ENCODE measurements around the gene HSBP1. TPM values are rescaled to one million over a fixed set of nuclear protein-coding genes. Genes with fewer than 3 reads are reported as not detected.
A peak's percentile ranks its signal among the peaks of the same experiment; 100 is the strongest.

The HSBP1 gene
- total and polyA plus RNA-seq, 2 of the 13 experiments (the other 11 are each of a cell fraction or from before 2014, with no cell fraction given): 249 to 292 TPM

DNA sequence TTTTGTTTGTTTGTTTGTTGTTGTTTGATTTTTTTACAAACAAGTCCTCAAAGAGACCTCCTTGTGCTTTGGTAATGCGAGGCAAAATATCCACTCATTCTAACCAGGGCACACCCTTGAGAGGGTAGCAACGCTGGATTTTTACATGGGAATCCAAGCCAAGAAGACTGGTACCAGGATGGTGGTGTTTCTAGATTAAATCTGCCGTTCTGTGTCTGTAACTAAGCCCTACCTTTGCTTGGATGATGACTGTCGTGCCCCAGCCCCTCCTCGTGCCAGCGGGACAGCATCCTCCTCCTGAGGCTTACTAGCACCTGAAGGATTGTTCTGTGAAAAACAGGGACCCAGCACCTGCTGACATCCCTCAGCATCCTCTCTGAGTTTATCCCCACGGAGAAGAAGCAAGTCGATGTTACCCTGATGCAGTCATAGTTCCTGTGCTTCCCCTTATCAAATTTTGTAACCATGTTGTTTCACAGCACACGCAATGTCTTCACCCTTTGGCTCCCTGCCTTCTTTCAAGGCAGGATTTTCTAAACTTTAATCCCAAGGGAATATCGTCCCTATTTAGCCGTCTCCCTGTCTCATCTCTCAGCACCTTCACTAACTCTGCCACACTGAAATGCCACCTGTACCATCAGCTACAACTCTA is 5.1 kb upstream of the HSBP1 start (continued):
- TF ChIP-seq, protein P1, sequence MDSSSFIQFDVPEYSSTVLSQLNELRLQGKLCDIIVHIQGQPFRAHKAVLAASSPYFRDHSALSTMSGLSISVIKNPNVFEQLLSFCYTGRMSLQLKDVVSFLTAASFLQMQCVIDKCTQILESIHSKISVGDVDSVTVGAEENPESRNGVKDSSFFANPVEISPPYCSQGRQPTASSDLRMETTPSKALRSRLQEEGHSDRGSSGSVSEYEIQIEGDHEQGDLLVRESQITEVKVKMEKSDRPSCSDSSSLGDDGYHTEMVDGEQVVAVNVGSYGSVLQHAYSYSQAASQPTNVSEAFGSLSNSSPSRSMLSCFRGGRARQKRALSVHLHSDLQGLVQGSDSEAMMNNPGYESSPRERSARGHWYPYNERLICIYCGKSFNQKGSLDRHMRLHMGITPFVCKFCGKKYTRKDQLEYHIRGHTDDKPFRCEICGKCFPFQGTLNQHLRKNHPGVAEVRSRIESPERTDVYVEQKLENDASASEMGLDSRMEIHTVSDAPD (CRISPR knock-in tag; IDR thresholded peaks at IDR 0.05): no peak

DNA sequence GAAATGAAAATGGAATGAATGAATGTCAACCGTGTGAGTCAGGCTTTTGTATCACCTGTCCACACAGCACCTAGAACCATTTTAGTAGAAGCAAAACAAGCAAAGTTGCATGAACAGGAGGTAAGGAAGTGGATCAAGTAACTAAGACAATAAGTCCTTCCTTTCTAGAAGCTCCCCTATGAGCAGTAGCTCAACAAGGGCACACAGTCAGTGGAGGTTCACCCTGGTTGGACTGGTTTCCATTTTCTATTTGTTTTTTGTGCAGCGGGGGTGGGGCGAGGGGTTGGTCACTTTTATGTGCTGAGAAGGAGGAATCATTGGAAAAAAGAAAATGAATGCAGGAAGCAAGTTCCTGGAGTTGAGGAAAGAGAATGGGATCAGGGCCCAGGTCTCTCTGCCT is 4.0 kb upstream of the HSBP1 start:
- CTCF ChIA-PET (ENCODE audit: low intra/inter-chr PET ratio, low total read pairs): no interaction called here
- ATAC-seq (no peak), FAIRE-seq (no peak), DNase-seq (ENCODE audit: low spot score) (no peak)
- no peaks in the 10 kb centered on the region for H3K36me3 ChIP-seq (replicated peaks in 1 of 2; ENCODE audit: control insufficient read depth in 1 of 2, insufficient read depth in 2 of 2, low read length in 2 of 2)
- POLR2A ChIA-PET: no interaction called here
- H3K4me2 ChIP-seq (ENCODE audit: low read depth, low read length): peak overlapping the region; percentile 30; the same call in 1 of the 2 replicates
- H3K27me3 ChIP-seq (ENCODE audit: control insufficient read depth in 1 of 2, insufficient read depth in 2 of 2, low read length in 2 of 2): peaks cover 0 to 13% of the 10 kb centered on the region in 2 experiments; a peak in 2 of 5 replicates
- no peak overlapping the region for H2AFZ ChIP-seq (ENCODE audit: low read length)
- H3K27ac ChIP-seq (ENCODE audit: extremely low read length, insufficient read depth, low read length): no peak overlapping the region
- WGBS (ENCODE audit: low lambda C conversion rate): 13% methylated on average over 3 of the region's 3 CpGs
- H3K9me3 ChIP-seq (ENCODE audit: low read length): no peaks in the 10 kb centered on the region
- peaks cover 19% of the 10 kb centered on the region for H3K4me1 ChIP-seq (ENCODE audit: insufficient read depth, low read length)
- H3K9ac ChIP-seq (ENCODE audit: insufficient read depth, low read depth, low read length): no peak overlapping the region
- peaks cover 7% of the 10 kb centered on the region for H3K79me2 ChIP-seq (ENCODE audit: insufficient read depth, low read length)
- BruUV-seq (replicated peaks): no TSS peak
- no peaks in the 10 kb centered on the region for H4K20me1 ChIP-seq (ENCODE audit: insufficient read depth, low read length)
- intact Hi-C loops (cut with micrococcal nuclease; ENCODE audit: unreplicated experiment): no loop called here
- in situ Hi-C loops (cut with HindIII; ENCODE audit: extremely low pct_ligation_motif_present, low pct_unique_long_range_greater_than_20kb): no loop called here
- no peak overlapping the region for H3K4me3 ChIP-seq (replicated peaks in 1 of 3; ENCODE audit: insufficient read depth in 1 of 3, low read depth in 2 of 3, low read length in 3 of 3)
- no peak for TF ChIP-seq ZNF768 (CRISPR knock-in tag; IDR thresholded peaks at IDR 0.05)
- no peak for TF ChIP-seq ZBTB14 (CRISPR knock-in tag; IDR thresholded peaks at IDR 0.05)
- TF ChIP-seq, protein P2, sequence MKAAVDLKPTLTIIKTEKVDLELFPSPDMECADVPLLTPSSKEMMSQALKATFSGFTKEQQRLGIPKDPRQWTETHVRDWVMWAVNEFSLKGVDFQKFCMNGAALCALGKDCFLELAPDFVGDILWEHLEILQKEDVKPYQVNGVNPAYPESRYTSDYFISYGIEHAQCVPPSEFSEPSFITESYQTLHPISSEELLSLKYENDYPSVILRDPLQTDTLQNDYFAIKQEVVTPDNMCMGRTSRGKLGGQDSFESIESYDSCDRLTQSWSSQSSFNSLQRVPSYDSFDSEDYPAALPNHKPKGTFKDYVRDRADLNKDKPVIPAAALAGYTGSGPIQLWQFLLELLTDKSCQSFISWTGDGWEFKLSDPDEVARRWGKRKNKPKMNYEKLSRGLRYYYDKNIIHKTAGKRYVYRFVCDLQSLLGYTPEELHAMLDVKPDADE (CRISPR knock-in tag; IDR thresholded peaks at IDR 0.05): no peak
- no peak for TF ChIP-seq KLF9 (CRISPR knock-in tag; IDR thresholded peaks at IDR 0.05; ENCODE audit: low read depth)
- no peak for TF ChIP-seq ZNF816 (CRISPR knock-in tag; IDR thresholded peaks at IDR 0.05; ENCODE audit: borderline replicate concordance)
- TF ChIP-seq HCFC1 (IDR thresholded peaks at IDR 0.05; ENCODE audit: low read depth, low read length): no peak
- TF ChIP-seq FOXO1 (CRISPR knock-in tag; IDR thresholded peaks at IDR 0.05): no peak
- TF ChIP-seq ZNF567 (CRISPR knock-in tag; IDR thresholded peaks at IDR 0.05; ENCODE audit: borderline replicate concordance): no peak
- TF ChIP-seq PCBP1 (IDR thresholded peaks at IDR 0.05; ENCODE audit: borderline replicate concordance, low read depth, low read length): no peak
- TF ChIP-seq ZFP82 (CRISPR knock-in tag; IDR thresholded peaks at IDR 0.05; ENCODE audit: borderline replicate concordance): no peak
- no peak for TF ChIP-seq ONECUT2 (CRISPR knock-in tag; IDR thresholded peaks at IDR 0.05)
- no peak for TF ChIP-seq ZNF687 (CRISPR knock-in tag; IDR thresholded peaks at IDR 0.05)
